Measurements from ENCODE around the gene ZNF605. TPM values are rescaled to one million over a fixed set of nuclear protein-coding genes. Genes with fewer than 3 reads are reported as not detected.
"Not testable (repeated sequence)": the region's sequence is repeated elsewhere in the genome, so short reads cannot be mapped to it uniquely, and the experiment has no call there.

Gene ZNF605
- total RNA-seq, 1 donor from 2014 or later: 6.3 TPM

DNA sequence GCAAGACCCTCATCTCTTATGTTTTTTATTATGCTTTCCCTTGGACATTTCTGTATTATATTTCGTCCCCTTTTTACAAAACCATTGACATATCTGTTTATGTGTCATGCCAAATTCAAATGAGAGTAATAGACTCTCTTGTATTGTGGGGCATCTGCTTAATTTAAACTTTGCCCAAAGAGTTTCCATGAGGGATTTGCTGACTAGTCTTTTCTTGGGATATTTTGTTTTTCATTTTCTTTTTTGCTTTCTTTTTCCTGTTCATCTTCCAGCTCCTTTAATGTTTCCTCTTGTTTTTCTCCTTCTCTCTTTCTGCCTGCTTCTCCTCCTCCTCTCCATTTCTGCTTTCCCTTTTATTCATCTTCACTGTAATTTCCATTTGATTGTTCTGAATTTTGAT, 16.3 kb upstream of the ZNF605 start:
- no peak overlapping the region for H3K4me3 ChIP-seq (ENCODE audit: low read depth, low read length)
- H3K27me3 ChIP-seq (ENCODE audit: control insufficient read depth, insufficient read depth, low read length): no peaks in the 10 kb centered on the region
- no peak for TF ChIP-seq CTCF (IDR thresholded peaks at IDR 0.05; ENCODE audit: insufficient read depth, low read length, severe bottlenecking)
- FAIRE-seq (no peak), DNase-seq (ENCODE audit: low read depth) (no peak)
- no peaks in the 10 kb centered on the region for H3K36me3 ChIP-seq (ENCODE audit: control insufficient read depth, insufficient read depth, low read length)

GRCh38 chr12:132967736-132968135, 11.6 kb upstream of the ZNF605 start:
- TF ChIP-seq CTCF (IDR thresholded peaks at IDR 0.05; ENCODE audit: insufficient read depth, low read length, severe bottlenecking): no peak
- DNase-seq (ENCODE audit: low read depth): no peak
- Histone ChIP-seq H3K27me3 (ENCODE audit: control insufficient read depth, insufficient read depth, low read length) (no peaks in the 10 kb centered on the region), H3K36me3 (ENCODE audit: control insufficient read depth, insufficient read depth, low read length) (no peaks in the 10 kb centered on the region), H3K4me3 (ENCODE audit: low read depth, low read length) (no peak overlapping the region)
- FAIRE-seq: no peak

- H3K36me3 ChIP-seq (ENCODE audit: control insufficient read depth, insufficient read depth, low read length): no peaks in the 10 kb centered on the region
- TF ChIP-seq CTCF (IDR thresholded peaks at IDR 0.05; ENCODE audit: insufficient read depth, low read length, severe bottlenecking): no peak
- no peaks in the 10 kb centered on the region for H3K27me3 ChIP-seq (ENCODE audit: control insufficient read depth, insufficient read depth, low read length)
- FAIRE-seq (peak; percentile 23), DNase-seq (ENCODE audit: low read depth) (no peak)
- no peak overlapping the region for H3K4me3 ChIP-seq (ENCODE audit: low read depth, low read length)
Measured at GRCh38 chr12:132966676-132967415, 10.7 kb upstream of the ZNF605 start.

DNA sequence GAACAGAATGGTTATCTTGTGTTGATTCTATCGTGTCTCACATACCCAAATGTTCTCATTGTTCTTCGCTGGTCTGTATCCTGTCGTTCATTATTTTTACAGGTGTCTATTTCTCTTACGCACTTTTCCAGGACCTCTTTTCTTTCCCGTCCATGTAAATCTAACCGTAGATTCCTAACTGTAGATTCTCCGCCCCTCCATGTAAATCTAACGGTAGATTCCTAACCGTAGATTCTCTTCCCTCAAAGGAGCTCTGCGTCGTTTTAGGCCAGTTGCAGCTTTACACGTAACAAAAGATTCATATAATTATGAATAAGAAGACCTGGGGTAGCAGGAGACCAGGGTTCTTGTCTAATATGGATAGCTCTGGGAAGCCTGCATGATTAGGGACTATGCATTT, 9.7 kb upstream of the ZNF605 start:
- TF ChIP-seq CTCF (IDR thresholded peaks at IDR 0.05; ENCODE audit: insufficient read depth, low read length, severe bottlenecking): no peak
- no peaks in the 10 kb centered on the region for H3K27me3 ChIP-seq (ENCODE audit: control insufficient read depth, insufficient read depth, low read length)
- H3K4me3 ChIP-seq (ENCODE audit: low read depth, low read length): no peak overlapping the region
- no peaks in the 10 kb centered on the region for H3K36me3 ChIP-seq (ENCODE audit: control insufficient read depth, insufficient read depth, low read length)
- no peak for FAIRE-seq
- no peak for DNase-seq (ENCODE audit: low read depth)

DNA sequence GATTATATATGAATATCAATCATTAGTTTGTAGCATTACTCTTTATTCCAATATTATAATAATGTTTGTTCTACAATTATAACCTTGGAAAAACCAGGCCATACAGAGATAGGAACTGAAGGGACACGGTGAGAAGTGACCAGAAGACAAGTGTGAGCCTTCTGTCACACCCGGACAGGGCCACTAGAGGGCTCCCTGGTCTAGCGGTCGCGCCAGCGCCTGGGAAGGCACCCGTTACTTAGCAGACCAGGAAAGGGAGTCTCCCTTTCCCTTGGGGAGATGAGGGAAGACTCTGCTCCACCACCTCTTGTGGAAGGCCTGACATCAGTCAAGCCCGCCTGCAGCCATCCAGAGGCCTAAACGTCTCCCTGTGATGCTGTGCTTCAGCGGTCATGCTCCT, 7.8 kb upstream of the ZNF605 start:
- FAIRE-seq; H3K4me3 ChIP-seq (ENCODE audit: low read depth, low read length); H3K27me3 ChIP-seq (ENCODE audit: control insufficient read depth, insufficient read depth, low read length); H3K36me3 ChIP-seq (ENCODE audit: control insufficient read depth, insufficient read depth, low read length); DNase-seq (ENCODE audit: low read depth): not testable (repeated sequence)
- peak; percentile 22 for TF ChIP-seq CTCF (IDR thresholded peaks at IDR 0.05; ENCODE audit: insufficient read depth, low read length, severe bottlenecking)

DNA sequence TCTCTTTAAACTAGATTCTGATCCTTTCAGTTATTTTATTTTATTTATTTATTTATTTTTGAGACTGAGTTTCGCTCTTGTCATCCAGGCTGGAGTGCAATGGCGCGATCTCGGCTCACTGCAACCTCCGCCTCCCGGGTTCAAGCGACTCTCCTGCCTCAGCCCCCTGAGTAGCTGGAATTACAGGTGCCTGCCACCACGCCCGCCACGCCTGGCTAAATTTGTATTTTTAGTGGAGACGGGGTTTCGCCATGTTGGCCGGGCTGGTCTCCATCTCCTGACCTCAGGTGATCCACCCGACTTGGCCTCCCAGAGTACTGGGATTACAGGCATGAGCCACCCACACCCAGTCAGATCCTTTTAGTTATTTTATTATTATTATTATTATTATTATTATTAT, 5.7 kb upstream of the ZNF605 start:
- not testable (repeated sequence) for H3K27me3 ChIP-seq (ENCODE audit: control insufficient read depth, insufficient read depth, low read length); H3K36me3 ChIP-seq (ENCODE audit: control insufficient read depth, insufficient read depth, low read length); FAIRE-seq; H3K4me3 ChIP-seq (ENCODE audit: low read depth, low read length); DNase-seq (ENCODE audit: low read depth)
